Fibroblast of skin of scalp (primary cell): Measurements from ENCODE around the gene CXCL5. TPM values are rescaled to one million over a fixed set of nuclear protein-coding genes. Genes with fewer than 3 reads are reported as not detected.
A peak's percentile ranks its signal among the peaks of the same experiment; 100 is the strongest.

Experiments
- DNase-seq: peaks from one replicate; pipeline ENCODE4 v3.0.0-alpha.2; 2013
- polyA plus RNA-seq, 2 experiments: library from polyadenylated mRNA; unstranded; fragments of 120-200 nt; gene quantifications; one replicate each; pipeline ENCODE4 v1.2.1, GENCODE V29; 2013; ENCODE audit not compliant: insufficient read length in 2 of 2

Gene CXCL5
- polyA plus RNA-seq (2013, experiment 1 of 2; ENCODE audit: insufficient read length) = 0.94 TPM
- polyA plus RNA-seq (2013, experiment 2 of 2; ENCODE audit: insufficient read length) = 0.85 TPM

DNA sequence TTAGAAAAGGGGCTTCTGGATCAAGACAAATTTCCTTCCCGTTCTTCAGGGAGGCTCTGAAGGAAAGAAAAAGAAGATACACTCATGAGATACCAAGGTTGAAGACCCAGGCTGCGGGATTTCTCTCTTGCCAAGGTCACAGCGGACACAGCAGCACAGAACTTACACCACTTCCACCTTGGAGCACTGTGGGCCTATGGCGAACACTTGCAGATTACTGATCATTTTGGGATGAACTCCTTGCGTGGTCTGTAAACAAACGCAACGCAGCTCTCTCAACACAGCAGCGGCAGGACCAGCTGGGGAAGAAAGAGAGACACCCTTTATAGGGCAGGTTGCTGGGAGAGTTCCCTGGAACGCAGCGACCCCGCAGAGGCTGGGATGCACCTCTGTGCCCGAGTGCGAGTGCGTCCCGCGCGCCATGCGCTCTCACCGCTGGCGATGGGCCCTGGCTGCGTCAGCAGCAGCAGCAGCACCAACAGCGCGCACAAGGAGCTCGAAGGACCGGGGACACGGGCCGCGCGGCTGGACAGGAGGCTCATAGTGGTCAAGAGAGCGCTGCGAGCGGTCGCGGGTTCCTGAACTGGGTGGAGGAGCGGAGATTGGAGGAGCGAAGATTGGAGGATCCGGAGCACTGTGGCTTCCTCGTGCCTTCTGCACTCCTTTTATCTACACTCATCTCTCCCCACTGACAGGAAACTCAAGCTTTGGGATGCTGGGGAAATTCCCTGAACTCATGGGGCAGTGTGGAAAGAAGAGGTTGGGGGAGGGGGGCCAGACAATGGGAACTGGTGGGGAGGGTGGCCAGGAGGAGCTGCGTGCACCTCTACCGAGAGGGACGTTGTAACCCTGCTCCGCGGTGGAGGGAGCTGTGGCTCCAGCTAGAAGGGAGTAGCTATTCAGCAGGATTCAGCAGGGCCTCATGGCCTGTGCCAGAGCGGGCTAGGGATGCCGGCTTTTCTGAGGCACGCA is at the start of gene CXCL5:
TSS of gene CXCL5 (minus strand) at position 638 of the 972 bp plus-strand sequence. CDS start at position 542, 96 bp downstream.
- DNase-seq = peak; percentile 49

DNA sequence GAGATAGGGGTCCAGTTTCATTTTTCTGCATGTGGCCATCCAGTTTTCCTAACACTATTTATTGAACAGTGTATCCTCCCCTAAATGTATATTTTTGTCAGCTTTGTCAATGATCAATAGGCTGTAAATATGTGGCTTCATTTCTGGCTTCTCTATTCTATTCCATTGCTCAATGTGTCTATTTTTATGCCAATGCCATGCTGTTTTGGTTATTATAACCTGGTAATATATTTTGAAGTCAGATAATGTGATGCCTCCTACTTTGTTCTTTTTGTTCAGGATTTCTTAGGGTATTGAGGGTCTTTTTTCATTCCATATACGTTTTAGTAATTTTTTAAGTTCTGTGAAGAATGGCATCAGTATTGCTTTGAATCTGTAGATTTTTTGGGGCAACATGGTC is 48.7 kb upstream of the CXCL5 start:
- no peak for DNase-seq

DNA sequence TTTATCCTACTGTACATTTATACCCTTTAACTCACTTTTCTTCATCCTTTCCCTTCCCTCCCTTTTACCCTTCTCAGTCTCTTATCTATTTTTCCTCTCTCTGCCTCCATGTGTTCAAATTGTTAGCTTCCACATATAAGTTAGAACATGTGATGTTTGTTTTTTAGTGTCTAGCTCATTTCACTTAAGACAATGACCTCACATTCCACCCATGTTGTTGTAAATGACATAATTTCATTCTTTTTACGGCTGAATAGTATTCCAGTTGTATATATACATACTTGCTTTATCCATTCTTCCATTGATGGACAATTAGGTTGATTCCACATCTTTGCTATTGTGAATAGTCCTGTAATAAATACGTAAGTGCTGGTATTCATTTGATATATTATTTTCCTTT is 47.3 kb upstream of the CXCL5 start:
- DNase-seq = no peak

DNA sequence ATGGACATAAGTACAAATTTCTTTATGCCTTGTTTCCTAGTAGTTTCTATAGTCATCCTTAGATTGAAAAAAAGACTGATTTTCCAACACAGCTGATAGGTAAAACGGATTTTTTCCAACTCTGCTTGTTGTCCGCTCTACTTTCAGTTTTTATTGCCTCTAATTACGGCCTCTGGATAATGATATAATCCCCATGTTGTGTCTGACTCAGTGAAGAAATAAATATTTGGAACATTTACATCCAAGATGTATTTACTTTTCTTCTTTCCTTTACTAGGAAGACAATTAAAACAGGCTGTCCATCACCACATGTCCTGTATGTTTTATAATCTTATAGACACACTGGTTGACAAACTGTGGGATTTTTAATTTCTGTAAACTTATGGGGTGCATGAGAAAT is 46.8 kb upstream of the CXCL5 start:
- DNase-seq = no peak

DNA sequence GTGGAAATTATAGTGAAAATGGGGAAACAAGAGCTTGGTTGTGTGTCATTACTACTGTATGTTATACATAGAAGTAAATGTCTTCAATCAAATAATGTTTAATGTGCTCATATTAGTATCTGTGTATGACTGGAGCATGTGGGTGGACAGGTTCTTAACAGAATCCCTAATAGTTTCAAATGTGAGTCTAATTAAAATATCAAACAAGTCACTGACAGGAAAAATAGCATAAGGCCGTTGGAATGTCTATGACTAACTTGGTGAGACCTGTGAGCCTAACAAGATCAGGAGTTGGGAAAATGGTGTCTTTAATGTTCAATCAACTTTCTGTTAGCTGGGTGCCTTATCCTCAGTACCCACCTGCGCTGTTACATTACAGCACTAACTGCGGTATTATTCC is 46.2 kb upstream of the CXCL5 start:
- DNase-seq = peak; percentile 63

DNA sequence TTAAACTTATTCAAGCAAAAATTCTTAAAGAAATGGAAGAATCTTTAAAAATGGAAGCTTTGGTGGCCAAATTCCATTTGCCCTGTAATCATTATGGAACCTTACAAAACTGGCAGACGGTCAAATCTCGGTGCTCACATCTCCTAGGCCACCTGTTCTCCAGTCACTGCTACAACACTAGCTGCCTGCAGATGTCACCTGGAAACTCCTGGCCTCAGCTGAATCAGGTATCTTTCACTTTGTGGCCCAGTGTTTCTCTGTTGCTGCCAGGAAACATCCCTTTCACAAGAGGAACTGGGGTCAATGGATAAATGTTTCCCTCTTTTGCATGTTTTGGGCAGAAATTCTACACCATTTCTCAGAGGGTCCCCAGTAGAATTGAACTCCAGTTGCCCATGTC is 44.2 kb upstream of the CXCL5 start:
- no peak for DNase-seq

DNA sequence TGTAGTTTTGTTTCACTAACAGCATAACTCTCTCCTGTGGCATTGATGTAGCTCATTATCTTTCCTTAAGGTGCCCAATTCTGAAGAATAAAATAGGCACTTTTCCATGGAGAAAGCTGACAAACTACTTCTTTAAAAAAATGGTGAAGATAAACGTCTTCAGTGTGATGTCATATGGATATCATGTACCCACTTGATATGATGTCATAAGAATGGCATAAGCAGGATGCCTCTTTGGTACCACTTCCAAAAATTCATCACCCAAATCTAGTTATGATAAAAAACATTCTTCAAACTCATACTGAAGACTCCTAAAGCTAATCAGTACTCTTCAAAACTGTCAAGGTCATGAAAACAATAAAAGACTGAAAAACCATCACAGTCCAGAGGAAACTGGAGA is 42.9 kb upstream of the CXCL5 start:
- DNase-seq = no peak

DNA sequence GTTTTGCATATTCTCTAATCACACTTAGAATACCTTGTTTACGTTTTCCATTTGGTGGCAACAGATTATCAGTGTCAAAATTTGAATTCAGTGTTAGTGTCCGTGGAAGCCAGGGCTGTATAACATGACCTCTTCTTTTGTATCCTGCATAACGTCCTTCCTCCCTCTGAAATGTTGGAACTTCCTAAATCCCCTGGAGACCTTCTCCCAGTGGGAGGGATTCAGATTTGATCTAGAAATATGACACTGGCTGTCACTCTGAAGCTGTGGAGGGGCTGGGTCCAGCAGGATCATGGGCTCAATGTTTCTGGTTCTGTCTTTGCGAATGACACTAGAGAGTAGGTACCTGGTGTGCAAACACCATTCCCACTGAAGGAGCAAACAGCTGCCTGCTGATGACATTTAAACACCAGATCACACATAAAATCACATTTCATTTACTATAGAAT is 40.9 kb upstream of the CXCL5 start:
- peak; percentile 14 for DNase-seq

DNA sequence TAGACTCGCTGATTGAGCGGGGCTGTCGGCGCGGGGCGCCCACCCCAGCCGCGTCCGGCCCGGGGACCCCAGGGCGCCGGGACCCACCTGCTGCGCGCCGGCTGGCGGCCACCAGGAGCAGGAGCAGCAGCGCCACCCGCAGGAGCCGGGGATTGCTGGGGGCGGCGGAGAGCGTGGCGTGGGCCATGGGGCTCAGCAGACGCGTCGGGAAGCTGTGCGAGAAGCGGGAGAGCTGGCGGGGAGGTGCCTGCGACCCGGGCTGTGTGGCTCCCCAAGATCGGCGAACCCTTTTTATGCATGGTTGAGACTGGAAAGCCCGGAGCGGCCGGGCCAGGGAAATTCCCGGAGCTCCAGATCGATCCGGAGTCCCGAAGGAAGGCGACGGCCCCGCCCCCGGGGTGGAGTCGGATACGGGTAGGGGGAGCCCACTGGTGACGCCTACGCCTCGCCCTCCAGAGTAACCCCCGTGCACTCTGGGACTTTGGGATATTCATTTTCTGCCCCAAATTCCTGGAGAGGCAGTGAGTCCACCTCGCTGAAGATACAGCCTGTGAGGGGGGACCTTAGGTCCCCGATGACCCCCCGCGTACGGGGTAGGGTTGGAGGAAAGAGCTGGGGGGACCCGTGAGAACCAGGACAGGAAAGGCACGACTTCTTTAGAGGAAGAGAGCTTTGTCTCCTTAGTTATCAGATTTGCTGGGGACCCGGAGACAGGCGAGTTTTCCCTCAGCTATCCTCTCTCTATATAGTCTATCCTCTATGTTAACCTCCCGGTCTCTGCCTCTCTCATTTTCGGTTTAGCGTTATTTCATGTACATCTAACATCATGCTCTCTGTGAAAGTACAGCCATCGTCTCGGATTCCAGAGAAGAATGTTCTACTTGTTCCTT is 40.2 kb upstream of the CXCL5 start, which contains the start of gene CXCL3:
TSS of gene CXCL3 (minus strand) at position 265 of the 890 bp plus-strand sequence. CDS start at position 187, 78 bp downstream.
- peak; percentile 66 for DNase-seq

DNA sequence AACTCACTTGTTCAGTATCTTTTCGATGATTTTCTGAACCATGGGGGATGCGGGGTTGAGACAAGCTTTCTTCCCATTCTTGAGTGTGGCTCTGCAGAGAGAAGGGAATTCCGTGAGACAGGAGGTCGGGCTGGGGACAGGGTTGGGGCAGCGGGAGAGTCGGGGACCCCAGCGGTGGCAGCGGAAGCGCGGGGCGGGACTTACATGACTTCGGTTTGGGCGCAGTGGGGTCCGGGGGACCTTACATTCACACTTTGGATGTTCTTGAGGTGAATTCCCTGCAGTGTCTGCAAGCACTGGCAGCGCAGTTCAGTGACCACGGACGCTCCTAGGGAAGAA is 39.6 kb upstream of the CXCL5 start:
- no peak for DNase-seq

DNA sequence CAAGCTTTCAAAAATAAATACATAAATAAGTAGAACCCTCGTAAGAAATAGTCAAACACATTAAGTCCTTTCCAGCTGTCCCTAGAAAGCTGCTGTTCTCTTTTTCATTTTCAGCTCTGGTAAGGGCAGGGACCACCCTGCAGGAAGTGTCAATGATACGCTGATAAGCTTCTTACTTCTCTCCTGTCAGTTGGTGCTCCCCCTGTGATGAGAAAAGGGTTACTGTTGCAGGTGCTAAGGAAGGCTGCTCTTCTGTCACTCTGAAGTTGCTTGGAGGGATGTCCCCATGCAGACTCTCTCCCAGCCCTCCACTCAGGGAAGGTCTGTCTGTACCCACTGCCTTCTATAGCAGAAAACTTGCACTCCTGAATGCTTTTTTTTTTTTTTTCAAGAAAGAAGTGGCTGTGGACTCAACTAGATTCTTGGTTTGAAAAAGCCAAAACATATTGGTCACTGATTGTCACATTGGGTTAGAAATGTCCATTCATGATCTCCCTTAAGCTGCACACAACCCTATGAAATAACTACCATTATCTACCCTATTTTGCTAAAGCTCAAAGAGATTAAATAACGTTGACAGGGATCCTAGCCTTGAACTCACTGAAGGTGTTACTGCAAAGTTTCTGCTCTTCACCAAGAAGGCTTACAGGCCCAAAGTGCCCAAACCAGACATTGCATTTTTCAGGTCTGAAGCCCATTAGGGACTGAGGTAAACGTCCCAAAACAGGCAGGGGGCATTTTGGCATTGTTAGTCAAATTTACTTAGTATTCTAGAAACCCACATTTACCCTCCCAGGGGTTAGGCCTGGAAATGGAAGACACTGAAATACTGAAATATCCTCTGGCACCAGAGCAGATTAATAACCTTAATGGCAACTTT is 38.8 kb upstream of the CXCL5 start:
- no peak for DNase-seq

DNA sequence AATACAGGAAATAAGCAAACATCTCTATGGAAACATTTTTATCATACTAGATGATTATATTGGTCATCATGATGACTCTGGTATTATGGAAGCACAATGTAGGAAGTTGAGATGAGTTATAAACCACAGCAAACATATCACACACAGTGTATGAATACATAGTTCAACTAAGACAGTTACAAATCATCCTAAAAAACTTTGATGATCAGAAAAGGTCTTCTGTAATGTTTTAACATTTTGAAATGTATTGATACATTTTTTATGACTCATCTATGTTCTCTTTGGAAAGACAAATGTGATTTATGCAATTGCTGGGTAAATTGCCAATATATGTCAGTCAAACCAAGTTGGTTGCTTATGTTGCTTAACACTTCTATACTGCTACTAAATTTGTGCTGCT is 35.3 kb upstream of the CXCL5 start:
- DNase-seq = peak; percentile 54

DNA sequence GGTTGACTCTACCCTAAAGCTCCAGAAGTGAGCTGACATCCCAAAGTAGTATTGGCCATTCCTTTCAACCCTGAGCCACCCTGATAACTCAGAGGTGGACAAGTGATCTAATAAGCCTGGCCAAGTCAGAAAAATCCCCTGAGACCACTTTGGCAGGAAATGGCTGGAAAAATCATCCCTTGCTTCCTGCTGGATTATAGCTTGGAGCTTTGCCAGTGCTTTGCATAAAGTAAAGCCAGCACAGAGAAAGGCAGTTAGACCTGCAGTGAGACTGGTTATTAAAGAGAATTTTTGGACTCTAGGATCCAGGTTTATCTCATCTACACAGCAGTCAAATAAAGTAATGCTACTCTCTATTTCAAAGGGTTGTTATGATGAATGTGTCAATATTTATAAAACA is 33.6 kb upstream of the CXCL5 start:
- DNase-seq = peak; percentile 66

DNA sequence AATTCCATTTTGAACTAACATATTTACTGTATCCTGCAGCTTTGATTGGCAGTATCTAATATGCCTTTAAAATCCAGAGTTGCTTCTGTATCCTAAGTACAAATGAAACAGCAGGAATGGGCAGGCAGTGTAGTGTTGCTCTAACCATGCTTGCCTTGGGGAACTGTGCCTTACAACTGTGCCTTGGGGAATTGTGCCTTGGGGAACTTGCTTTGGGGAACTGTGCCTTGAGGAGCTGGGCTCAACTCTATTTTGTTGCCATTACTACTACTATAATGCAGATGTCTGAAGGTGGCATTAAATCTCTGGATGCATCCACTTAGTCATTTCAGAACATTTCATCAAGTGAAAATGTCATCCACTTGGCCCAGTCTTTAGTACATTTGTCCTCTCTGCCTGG is 33.1 kb upstream of the CXCL5 start:
- no peak for DNase-seq

DNA sequence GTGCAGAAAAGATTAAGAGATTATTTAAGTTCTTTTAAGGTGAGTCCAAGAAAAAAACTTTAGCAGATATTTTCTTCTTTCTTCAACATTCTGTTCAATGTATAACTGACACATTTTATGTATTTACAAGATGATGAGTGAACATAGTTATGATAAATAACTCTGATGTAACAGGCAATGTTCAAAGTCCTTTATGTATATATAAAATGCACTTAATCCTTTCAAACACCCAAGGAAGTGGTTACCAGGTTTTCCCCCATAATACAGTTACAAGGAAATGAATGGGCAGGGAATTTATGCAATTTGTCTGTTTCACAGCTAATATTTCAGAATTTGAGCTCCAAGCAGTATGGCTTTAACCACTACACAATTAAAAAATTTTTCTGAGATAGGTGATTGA is 31.8 kb upstream of the CXCL5 start:
- no peak for DNase-seq

DNA sequence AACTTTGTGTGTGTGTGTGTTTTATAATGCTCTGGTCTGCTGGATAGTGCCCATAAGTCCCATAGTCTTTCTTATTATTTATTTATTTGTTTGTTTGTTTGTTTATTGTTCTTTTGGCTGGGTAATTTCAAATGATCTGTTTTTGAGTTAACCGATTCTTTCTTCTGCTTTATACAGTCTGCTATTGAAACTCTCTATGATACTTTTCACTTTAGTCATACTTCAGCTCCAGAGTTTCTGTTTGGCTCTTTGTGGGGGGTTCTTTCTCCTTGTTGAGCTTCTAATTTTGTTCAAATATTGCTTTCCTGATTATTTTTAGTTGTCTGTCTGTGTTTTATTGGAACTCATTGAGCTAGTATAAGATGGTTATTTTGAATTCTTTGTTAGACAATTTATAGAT is 30.0 kb upstream of the CXCL5 start:
- no peak for DNase-seq

DNA sequence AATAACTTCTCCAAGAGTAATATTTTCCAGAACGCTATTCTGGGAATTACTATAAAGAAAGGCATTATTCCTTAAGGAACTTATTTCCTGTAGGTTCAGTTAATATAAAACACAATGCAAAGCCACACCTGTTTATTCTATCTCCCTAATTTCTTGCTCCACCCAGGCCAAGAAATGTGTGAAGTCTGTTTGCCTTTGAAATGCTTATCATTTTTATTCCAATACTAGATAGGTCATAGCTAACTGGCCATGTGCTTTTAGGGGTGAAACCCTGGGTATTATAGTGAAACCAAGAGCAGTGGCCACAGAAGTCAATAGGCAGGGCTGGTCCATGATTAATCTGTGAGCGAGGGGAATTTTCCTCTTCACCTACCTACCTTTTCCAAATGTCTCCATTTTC is 25.2 kb upstream of the CXCL5 start:
- DNase-seq = no peak

DNA sequence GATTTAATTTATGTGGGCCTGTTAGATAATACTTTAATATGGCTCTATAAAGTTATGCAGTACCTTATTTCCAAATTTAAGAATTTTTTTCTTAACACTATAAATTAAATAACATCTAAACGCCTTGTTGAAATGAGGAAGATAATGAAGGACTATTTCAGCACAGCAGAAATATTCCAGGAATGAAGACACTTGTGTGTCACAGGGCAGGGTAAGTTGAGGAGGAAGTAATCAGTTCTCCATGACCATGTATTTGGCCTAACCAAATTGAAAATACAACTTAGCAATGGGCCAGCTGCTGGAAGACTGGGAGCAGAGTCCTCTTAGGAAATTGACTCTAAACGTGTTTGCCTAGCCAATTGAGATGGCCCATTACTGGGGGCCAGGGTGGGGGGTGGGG is 23.1 kb upstream of the CXCL5 start:
- no peak for DNase-seq

DNA sequence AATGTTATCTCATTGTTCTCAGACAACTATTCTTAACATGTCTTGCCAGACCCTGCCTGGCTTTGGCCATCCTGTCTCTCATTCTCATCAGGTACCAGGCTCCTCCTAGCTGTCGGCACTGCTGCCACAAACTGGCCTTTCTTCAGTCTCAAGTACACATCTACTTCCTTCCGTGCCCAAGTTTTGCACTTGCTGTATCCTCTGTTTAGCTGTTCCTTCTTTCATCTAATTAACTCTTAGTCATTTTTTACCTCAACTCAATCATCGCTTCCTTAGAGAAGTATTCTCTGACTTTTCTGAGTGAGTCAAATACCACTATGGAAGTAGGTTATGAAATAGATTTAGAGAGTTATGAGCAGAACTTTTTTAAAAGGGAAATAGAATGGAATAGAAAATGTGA is 20.3 kb upstream of the CXCL5 start:
- DNase-seq = no peak

DNA sequence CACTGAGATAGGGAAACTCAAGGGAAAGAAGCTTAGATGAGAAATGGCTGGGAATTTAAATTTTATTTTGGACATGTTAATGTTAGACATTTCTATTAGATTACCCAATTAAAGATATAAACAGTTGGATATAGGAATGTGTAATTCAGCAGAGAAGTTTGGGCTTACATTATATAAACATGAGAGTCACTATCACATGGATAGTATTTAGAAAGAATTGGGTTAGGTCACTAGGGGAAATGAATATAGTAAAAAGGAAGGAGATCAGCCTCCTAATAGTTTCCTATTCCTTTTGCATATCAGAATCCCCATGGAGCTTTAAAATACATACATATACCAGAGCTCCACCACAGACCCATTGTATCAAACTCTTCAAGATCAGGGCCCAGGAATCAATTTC is 19.6 kb upstream of the CXCL5 start:
- DNase-seq = no peak

DNA sequence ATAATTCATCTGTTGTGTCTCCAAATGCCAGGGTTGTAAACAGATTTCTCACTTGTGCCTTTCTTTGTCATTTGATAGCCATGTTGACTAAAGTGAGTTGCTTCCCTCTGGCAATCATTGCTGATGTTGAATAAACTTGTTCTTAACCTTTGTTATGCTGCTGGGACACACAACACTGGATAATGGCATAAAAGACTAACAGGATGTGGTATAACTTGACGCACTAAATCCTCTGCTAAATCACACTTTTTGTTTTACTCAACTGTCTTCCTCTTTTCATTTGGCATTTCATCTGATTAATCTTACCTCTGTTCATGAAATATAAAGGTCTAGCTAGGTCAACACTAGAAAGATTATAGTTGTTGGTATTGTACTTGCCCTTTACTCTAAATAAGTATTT is 17.6 kb upstream of the CXCL5 start:
- DNase-seq = no peak

DNA sequence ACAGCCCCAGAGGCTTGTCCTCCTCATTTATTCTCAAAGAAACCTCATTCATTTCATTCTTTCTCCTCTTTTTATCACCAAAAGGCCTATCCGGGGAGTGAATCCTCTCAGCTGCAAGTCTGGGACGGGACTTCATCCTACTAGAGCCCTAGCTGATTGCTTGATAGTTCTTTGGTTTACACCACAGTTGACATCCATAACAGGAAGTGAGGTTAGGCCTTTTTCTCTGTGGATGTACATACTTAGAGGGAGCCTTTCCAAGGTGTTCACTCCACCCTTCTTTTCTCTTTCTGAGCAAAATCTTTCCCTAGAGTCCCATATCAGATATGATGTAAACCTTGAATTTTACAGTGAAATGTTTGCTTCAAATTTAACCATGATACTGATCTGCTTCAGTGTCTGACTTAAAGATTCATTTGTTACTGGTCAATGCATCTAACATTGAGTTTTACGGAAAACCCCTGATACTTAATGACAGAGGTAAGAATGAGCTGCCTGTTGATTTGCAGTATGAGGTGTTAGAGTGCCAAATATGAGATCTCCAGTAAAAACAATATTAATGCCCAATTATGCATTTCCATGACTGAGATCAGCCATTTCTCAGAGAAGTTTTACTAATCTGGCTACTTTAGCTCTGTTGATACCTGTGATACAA is 16.8 kb upstream of the CXCL5 start:
- DNase-seq = no peak
